ENCODE measurements around the gene SGSM1.

The SGSM1 gene

GRCh38 chr22:24812950-24813775 is 7.2 kb downstream of the SGSM1 start:
- no peak for DNase-seq (ENCODE audit: low read depth in 1 of 2, low spot score in 1 of 2)
- no peak for TF ChIP-seq JUND (IDR thresholded peaks at IDR 0.05; ENCODE audit: low read depth)
- in situ Hi-C loops (cut with HindIII; ENCODE audit: low pct_unique_long_range_greater_than_20kb, low sequenced_read_pairs) = no loop called here

DNA sequence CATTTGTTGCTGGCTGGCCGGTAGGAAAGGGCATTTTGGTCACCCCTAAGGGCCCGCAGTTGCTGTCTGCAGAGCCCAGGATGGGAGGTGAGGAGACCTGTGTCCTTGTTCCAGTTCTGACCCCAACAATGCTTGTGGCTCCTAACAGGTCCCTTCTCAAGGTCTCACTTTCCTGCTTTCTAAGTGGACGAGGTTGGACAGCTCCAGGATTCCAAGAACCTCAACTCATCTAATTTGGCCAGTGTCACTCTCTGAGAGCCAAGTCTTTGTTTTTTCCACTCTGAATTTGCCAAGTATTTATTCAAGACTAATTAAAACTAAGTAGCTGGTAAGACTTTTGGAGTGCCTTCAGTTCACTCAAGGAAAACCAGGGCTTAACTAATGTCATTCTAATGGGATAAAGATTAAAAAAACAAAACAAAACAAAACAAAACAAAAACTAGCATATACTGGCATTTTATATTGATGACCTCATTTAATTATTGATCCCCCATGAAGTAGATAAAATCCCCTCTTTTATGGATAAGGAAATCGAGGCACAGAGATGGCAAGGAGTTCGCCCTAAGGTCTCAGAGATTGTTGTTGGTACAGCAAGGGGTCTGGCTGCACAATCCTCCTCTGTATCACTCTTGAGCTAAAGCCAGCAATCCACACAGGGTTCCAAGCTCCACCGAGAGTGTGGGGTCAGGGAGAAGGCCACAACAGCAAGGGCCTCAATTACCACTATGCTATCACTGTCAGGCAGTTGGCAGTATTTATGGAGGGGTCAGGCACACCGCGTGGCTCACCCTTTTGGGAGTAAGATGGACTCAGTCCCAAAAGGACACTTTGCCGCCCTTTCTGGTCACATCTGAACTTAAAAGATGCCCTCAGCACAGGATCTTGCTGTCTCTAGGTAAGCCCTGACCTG is 8.1 kb downstream of the SGSM1 start:
- no peak for TF ChIP-seq JUND (IDR thresholded peaks at IDR 0.05; ENCODE audit: low read depth)
- DNase-seq (ENCODE audit: low read depth in 1 of 2, low spot score in 1 of 2) = no peak
- in situ Hi-C loops (cut with HindIII; ENCODE audit: low pct_unique_long_range_greater_than_20kb, low sequenced_read_pairs) = no loop called here

- no peak for DNase-seq (ENCODE audit: low read depth in 1 of 2, low spot score in 1 of 2)
- no peak for TF ChIP-seq JUND (IDR thresholded peaks at IDR 0.05; ENCODE audit: low read depth)
- in situ Hi-C loops (cut with HindIII; ENCODE audit: low pct_unique_long_range_greater_than_20kb, low sequenced_read_pairs) = no loop called here
Observed at GRCh38 chr22:24816806-24817205, 10.8 kb downstream of the SGSM1 start.

DNA sequence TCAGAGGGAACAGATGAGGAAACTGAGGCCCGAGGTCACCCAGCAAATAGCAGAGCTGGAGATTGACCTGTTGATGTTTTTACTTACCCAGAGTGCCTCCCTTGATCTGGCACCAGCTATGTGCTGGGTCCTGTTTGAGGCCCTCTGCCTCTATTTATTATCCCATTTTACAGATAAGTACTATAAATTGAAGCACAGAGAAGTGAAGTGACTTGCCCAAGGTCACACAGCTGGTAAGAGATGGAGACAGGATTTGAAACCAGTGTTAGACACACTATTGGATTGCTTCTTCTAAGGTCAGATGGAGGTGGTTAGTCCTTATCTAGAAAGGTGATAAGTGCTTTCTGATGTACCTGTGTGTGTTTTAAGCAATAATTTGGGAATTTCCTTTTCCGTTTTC is 13.5 kb downstream of the SGSM1 start:
- TF ChIP-seq JUND (IDR thresholded peaks at IDR 0.05; ENCODE audit: low read depth) = no peak
- in situ Hi-C loops (cut with HindIII; ENCODE audit: low pct_unique_long_range_greater_than_20kb, low sequenced_read_pairs) = no loop called here
- no peak for DNase-seq (ENCODE audit: low read depth in 1 of 2, low spot score in 1 of 2)

DNA sequence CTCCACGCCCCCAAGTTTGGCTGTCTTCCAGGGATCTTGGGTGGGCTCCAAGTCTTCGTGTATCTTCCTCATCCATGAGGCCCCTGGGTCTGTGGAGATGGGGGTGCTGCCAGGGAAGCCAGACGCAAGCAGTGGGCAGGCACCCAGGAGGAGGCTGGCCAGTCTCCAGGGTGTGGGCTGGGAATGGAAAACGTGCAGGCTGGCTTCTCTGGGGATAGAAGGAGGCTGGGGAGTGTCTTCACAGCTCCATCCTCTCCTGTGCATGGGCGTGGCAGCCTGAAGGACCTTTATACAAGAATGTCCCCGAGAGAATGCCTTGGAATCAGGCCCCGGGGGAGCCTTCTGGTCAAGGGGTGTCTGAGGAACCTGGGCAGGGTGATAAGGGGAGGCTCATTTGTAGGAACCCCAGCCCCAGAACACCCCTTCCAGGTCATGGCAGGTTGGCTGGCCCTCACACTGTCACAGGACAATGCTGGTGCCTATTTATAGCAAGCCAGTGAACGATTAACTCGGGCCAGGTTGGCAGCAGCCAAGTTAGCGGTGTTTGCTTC is 14.0 kb downstream of the SGSM1 start:
- in situ Hi-C loops (cut with HindIII; ENCODE audit: low pct_unique_long_range_greater_than_20kb, low sequenced_read_pairs) = no loop called here
- no peak for TF ChIP-seq JUND (IDR thresholded peaks at IDR 0.05; ENCODE audit: low read depth)
- DNase-seq (ENCODE audit: low read depth in 1 of 2, low spot score in 1 of 2) = no peak

GRCh38 chr22:24822471-24822870 is 16.5 kb downstream of the SGSM1 start:
- no peak for DNase-seq (ENCODE audit: low read depth in 1 of 2, low spot score in 1 of 2)
- TF ChIP-seq JUND (IDR thresholded peaks at IDR 0.05; ENCODE audit: low read depth) = no peak
- in situ Hi-C loops (cut with HindIII; ENCODE audit: low pct_unique_long_range_greater_than_20kb, low sequenced_read_pairs) = no loop called here

DNA sequence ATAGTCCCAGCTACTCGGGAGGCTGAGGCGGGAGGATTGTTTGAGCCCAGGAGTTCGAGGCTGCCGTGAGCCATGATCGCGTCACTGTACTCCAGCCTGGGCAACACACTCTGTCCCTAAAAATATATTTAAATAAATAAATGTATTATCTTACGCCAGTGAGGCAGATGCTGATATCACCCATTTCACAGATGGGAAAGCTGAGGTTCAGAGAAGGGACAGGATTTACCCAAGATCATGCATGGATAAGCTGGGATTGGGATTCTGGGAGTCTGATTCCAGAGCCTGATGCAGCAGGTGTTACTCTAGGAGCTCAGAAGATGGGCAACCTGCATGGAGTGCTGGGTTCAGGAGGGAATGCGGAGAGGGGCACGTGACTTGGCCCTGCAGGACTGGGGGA is 17.8 kb downstream of the SGSM1 start:
- no peak for DNase-seq (ENCODE audit: low read depth in 1 of 2, low spot score in 1 of 2)
- in situ Hi-C loops (cut with HindIII; ENCODE audit: low pct_unique_long_range_greater_than_20kb, low sequenced_read_pairs) = no loop called here
- no peak for TF ChIP-seq JUND (IDR thresholded peaks at IDR 0.05; ENCODE audit: low read depth)

- no peak for DNase-seq (ENCODE audit: low read depth in 1 of 2, low spot score in 1 of 2)
- in situ Hi-C loops (cut with HindIII; ENCODE audit: low pct_unique_long_range_greater_than_20kb, low sequenced_read_pairs) = no loop called here
- TF ChIP-seq JUND (IDR thresholded peaks at IDR 0.05; ENCODE audit: low read depth) = no peak
Observed at GRCh38 chr22:24824250-24824649, 18.2 kb downstream of the SGSM1 start.

DNA sequence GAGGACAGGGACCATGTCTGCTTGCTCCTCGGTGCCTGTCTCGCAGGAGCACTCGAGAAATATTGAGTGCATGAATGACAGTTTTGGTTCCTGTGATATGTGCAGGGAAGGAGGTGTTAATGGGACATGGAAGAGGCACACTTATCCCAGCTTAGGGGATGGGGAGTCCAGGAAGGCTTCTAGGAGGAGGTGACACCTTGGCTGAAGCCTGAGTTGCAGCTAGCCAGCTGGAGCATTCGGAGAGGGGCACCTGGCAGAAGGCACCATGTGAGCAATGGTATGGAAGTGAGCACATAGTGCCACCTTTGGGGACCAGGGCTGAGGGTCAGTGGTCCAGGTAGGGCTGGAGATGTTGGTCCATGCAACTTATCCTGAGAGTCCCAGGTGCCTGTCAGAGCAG is 18.9 kb downstream of the SGSM1 start:
- in situ Hi-C loops (cut with HindIII; ENCODE audit: low pct_unique_long_range_greater_than_20kb, low sequenced_read_pairs) = no loop called here
- TF ChIP-seq JUND (IDR thresholded peaks at IDR 0.05; ENCODE audit: low read depth) = no peak
- DNase-seq (ENCODE audit: low read depth in 1 of 2, low spot score in 1 of 2) = no peak

DNA sequence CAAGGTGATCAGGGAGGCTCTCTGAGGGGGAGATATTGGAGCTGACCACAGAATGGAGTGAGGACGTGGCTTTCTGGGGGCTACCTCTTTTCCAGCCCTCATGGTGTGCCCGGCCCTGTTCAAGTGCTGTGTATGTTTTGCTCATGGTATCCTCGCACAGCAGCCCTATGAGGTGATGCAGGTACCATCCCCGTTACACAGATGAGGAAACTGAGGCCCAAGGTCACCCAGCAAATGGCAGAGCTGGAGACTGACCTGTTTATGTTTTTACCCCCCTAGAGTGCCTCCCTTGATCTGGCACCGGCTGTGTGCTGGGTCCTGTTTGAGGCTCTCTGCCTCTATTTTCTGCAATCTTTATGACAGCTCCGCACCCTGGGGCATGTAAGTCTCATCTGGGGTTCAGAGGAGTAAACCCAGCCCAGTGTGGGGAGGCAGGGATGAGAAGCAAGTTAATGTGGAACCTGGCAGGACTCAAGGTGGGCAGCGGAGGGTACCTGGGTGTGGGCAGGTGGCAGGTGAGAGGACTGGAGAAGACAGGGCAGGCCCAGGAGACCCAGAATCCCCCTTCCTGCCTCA is 20.8 kb downstream of the SGSM1 start:
- TF ChIP-seq JUND (IDR thresholded peaks at IDR 0.05; ENCODE audit: low read depth) = no peak
- no peak for DNase-seq (ENCODE audit: low read depth in 1 of 2, low spot score in 1 of 2)
- in situ Hi-C loops (cut with HindIII; ENCODE audit: low pct_unique_long_range_greater_than_20kb, low sequenced_read_pairs) = no loop called here

GRCh38 chr22:24827296-24827695 is 21.3 kb downstream of the SGSM1 start:
- no peak for DNase-seq (ENCODE audit: low read depth in 1 of 2, low spot score in 1 of 2)

DNA sequence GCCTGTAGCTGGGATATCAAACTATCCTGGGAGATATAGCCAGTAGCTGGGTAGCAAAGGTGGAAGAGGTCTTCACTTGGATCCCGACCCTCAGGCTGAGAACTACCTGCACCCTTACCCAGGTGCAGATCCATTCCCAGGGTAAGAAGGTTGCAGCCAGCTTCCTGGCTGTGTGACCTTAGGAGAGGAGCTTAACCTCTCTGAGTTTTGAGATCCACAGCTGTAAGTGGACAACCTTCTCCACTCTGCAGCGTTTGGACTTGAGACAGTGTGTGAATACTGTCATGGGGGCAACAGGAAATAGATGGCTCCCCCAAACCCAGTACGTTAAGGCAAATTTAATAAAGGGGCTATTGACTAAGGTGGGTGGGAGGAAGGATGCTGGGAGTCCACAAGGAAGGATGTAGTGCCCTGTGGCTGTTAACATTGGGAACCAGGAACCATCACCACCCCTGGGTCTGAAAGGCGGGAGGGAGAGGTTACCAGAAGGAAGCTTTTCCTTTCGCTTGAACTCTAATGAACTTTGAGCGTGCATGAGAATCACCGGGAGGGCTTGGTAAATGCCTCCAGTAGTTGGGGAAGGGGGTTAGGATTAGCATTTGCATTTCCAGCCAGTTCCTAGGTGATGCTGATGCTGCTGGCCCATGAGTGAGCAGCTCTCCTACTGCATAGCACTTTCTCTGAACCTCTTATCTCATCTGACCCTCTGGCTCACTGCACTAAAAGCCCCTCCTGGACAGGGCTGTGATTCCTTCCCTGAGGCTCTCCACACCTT is 24.4 kb downstream of the SGSM1 start:
- in situ Hi-C loops (cut with HindIII; ENCODE audit: low pct_unique_long_range_greater_than_20kb, low sequenced_read_pairs) = no loop called here
- no peak for DNase-seq (ENCODE audit: low read depth in 1 of 2, low spot score in 1 of 2)
- no peak for TF ChIP-seq JUND (IDR thresholded peaks at IDR 0.05; ENCODE audit: low read depth)

More at GRCh38 chr22:24827296-24827695, 21.3 kb downstream of the SGSM1 start:
- in situ Hi-C loops (cut with HindIII; ENCODE audit: low pct_unique_long_range_greater_than_20kb, low sequenced_read_pairs) = no loop called here
- TF ChIP-seq JUND (IDR thresholded peaks at IDR 0.05; ENCODE audit: low read depth) = no peak
